ENCODE measurements around the gene EZH2. TPM values are rescaled to one million over a fixed set of nuclear protein-coding genes. Genes with fewer than 3 reads are reported as not detected.

EZH2 gene
- total RNA-seq, 1 experiment from 2014 or later = 46.5 TPM

GRCh38 chr7:148807436-148807835 is 76.7 kb downstream of the EZH2 start:
- no peak for DNase-seq
- Mint-ChIP-seq H3K27ac (ENCODE audit: unreplicated experiment) (no peak overlapping the region), H3K36me3 (ENCODE audit: insufficient read depth, unreplicated experiment) (peaks cover 49% of the 10 kb centered on the region), H3K9me3 (ENCODE audit: low read depth, unreplicated experiment) (no peaks in the 10 kb centered on the region), H3K27me3 (ENCODE audit: unreplicated experiment) (no peaks in the 10 kb centered on the region), H3K4me1 (ENCODE audit: low read depth, unreplicated experiment) (no peaks in the 10 kb centered on the region), H3K4me3 (ENCODE audit: low read depth, unreplicated experiment) (no peak overlapping the region)
- intact Hi-C loops (cut with micrococcal nuclease; ENCODE audit: unreplicated experiment) = no loop called here
- no peak for TF ChIP-seq CTCF (IDR thresholded peaks at IDR 0.05; ENCODE audit: unreplicated experiment)
- no TSS peak for BruUV-seq (replicated peaks)
- CTCF ChIA-PET = no interaction called here

- no peak overlapping the region for H3K4me3 Mint-ChIP-seq (ENCODE audit: low read depth, unreplicated experiment)
- no TSS peak for BruUV-seq (replicated peaks)
- CTCF ChIA-PET = interaction anchor here (0.9 kb wide), 1 partner anchor 218 kb away, joined by 5 read pairs; no protein-coding TSS in a partner anchor
- H3K4me1 Mint-ChIP-seq (ENCODE audit: low read depth, unreplicated experiment) = no peaks in the 10 kb centered on the region
- no peaks in the 10 kb centered on the region for H3K27me3 Mint-ChIP-seq (ENCODE audit: unreplicated experiment)
- TF ChIP-seq CTCF (IDR thresholded peaks at IDR 0.05; ENCODE audit: unreplicated experiment) = no peak
- no peak for DNase-seq
- H3K9me3 Mint-ChIP-seq (ENCODE audit: low read depth, unreplicated experiment) = no peaks in the 10 kb centered on the region
- intact Hi-C loops (cut with micrococcal nuclease; ENCODE audit: unreplicated experiment) = no loop called here
- H3K27ac Mint-ChIP-seq (ENCODE audit: unreplicated experiment) = no peak overlapping the region
- H3K36me3 Mint-ChIP-seq (ENCODE audit: insufficient read depth, unreplicated experiment) = peaks cover 57% of the 10 kb centered on the region
These were observed 77.9 kb downstream of the EZH2 start for GRCh38 chr7:148806187-148806586.

- Mint-ChIP-seq H3K27me3 (ENCODE audit: unreplicated experiment) (no peaks in the 10 kb centered on the region), H3K4me3 (ENCODE audit: low read depth, unreplicated experiment) (no peak overlapping the region), H3K4me1 (ENCODE audit: low read depth, unreplicated experiment) (no peaks in the 10 kb centered on the region), H3K9me3 (ENCODE audit: low read depth, unreplicated experiment) (no peaks in the 10 kb centered on the region), H3K36me3 (ENCODE audit: insufficient read depth, unreplicated experiment) (peaks cover 54% of the 10 kb centered on the region), H3K27ac (ENCODE audit: unreplicated experiment) (no peak overlapping the region)
- no peak for TF ChIP-seq CTCF (IDR thresholded peaks at IDR 0.05; ENCODE audit: unreplicated experiment)
- DNase-seq = no peak
- TSS peak; percentile 12 for BruUV-seq (replicated peaks)
- intact Hi-C loops (cut with micrococcal nuclease; ENCODE audit: unreplicated experiment) = no loop called here
- CTCF ChIA-PET = interaction anchor here (0.6 kb wide), 1 partner anchor 151 kb away, joined by 3 read pairs; no protein-coding TSS in a partner anchor
These were observed 79.5 kb downstream of the EZH2 start for GRCh38 chr7:148804343-148805235.

- Mint-ChIP-seq H3K4me3 (ENCODE audit: low read depth, unreplicated experiment) (no peak overlapping the region), H3K4me1 (ENCODE audit: low read depth, unreplicated experiment) (no peaks in the 10 kb centered on the region), H3K27me3 (ENCODE audit: unreplicated experiment) (no peaks in the 10 kb centered on the region), H3K9me3 (ENCODE audit: low read depth, unreplicated experiment) (no peaks in the 10 kb centered on the region), H3K27ac (ENCODE audit: unreplicated experiment) (no peak overlapping the region), H3K36me3 (ENCODE audit: insufficient read depth, unreplicated experiment) (peaks cover 53% of the 10 kb centered on the region)
- intact Hi-C loops (cut with micrococcal nuclease; ENCODE audit: unreplicated experiment) = no loop called here
- no peak for DNase-seq
- no TSS peak for BruUV-seq (replicated peaks)
- CTCF ChIA-PET = no interaction called here
- TF ChIP-seq CTCF (IDR thresholded peaks at IDR 0.05; ENCODE audit: unreplicated experiment) = no peak
These were observed 81.0 kb downstream of the EZH2 start for GRCh38 chr7:148803094-148803493.
